Thyroid gland (tissue), 4 donors: Measurements from ENCODE around the gene CLUH. TPM values are rescaled to one million over a fixed set of nuclear protein-coding genes. Genes with fewer than 3 reads are reported as not detected.

Experiments
- DNase-seq, 2 donors: peaks; one replicate each; pipeline ENCODE4 v3.0.0-alpha.2; 2019
- H3K27ac ChIP-seq, 3 donors: fragments of 200-600 bp; sonication (generic); 1 replicate in 2 of 3; 2 replicates in 1 of 3; pipeline ENCODE4 v1.5.1; 2016 to 2019; ENCODE audit warnings: mild to moderate bottlenecking in 1 of 3, moderate library complexity in 1 of 3
- H3K27me3 ChIP-seq: fragments of 200-600 bp; sonication (generic); one replicate; pipeline ENCODE4 v1.5.1; 2019
- H3K36me3 ChIP-seq, 2 donors: fragments of 200-600 bp; sonication (generic); one replicate each; pipeline ENCODE4 v1.5.1; 2016 to 2019
- H3K4me1 ChIP-seq, 2 donors: fragments of 200-600 bp; sonication (generic); one replicate each; pipeline ENCODE4 v1.5.1; 2017 to 2019
- H3K4me3 ChIP-seq, 3 donors: fragments of 200-600 bp; sonication (generic); replicated peaks in 1 of 3; 1 replicate in 2 of 3; 2 replicates in 1 of 3; pipeline ENCODE4 v1.5.1; 2016; ENCODE audit warnings: mild to moderate bottlenecking in 1 of 3
- H3K9me3 ChIP-seq: fragments of 200-600 bp; sonication (generic); one replicate; pipeline ENCODE4 v1.5.1; 2017
- POLR2A ChIP-seq, 2 donors: fragments of 450-650 bp; IDR thresholded peaks; one replicate each; pipeline ENCODE4 v1.6.1; 2017; ENCODE audit warnings: antibody characterized with exemption in 2 of 2, mild to moderate bottlenecking in 2 of 2, moderate library complexity in 1 of 2
- WGBS, 2 donors: methylation state at CpG; one replicate each; pipeline ENCODE4 v1.1.5; 2017; 5-methylcytosine and 5-hydroxymethylcytosine counted together
- intact Hi-C: fragments of 100-400 bp; cut with DNase I; formaldehyde crosslinking; loops from one replicate; pipeline ENCODE4 v1.15.1; 2023
- microRNA counts, 2 donors: library from miRNA; unstranded; fragments of <30 nt; microRNA quantifications; one replicate each; lab custom pipeline; 2016 to 2017
- microRNA-seq: library from miRNA; unstranded; fragments of <30 nt; microRNA quantifications from one replicate; pipeline ENCODE4, GENCODE V29; 2016
- small RNA-seq: library from RNA; depleted of rRNA; stranded (forward); fragments of <200 nt; gene quantifications from one replicate; pipeline ENCODE3, GENCODE V24; 2016
- total RNA-seq, 4 donors: library from RNA; depleted of rRNA; stranded (reverse); fragments of >200 nt; gene quantifications; one replicate each; pipeline ENCODE4 v1.2.3, GENCODE V29; 2016
- TF ChIP-seq, protein P1 (sequence below), 6 experiments: fragments of 200-600 bp in 3 of 6; fragments of 450-650 bp in 3 of 6; sonication (generic) in 3 of 6; IDR thresholded peaks; one replicate each; pipeline ENCODE4 v1.5.1; 2016 to 2019; ENCODE audit warnings: antibody characterized with exemption in 6 of 6, mild to moderate bottlenecking in 2 of 6, inconsistent platforms in 1 of 6, moderate library complexity in 1 of 6

The CLUH gene
- total RNA-seq, 4 donors from 2014 or later = 45.7 to 99.2 (median 78.6) TPM

- no peak for DNase-seq
- no peak for TF ChIP-seq POLR2A (IDR thresholded peaks at IDR 0.05)
- TF ChIP-seq, protein P1, sequence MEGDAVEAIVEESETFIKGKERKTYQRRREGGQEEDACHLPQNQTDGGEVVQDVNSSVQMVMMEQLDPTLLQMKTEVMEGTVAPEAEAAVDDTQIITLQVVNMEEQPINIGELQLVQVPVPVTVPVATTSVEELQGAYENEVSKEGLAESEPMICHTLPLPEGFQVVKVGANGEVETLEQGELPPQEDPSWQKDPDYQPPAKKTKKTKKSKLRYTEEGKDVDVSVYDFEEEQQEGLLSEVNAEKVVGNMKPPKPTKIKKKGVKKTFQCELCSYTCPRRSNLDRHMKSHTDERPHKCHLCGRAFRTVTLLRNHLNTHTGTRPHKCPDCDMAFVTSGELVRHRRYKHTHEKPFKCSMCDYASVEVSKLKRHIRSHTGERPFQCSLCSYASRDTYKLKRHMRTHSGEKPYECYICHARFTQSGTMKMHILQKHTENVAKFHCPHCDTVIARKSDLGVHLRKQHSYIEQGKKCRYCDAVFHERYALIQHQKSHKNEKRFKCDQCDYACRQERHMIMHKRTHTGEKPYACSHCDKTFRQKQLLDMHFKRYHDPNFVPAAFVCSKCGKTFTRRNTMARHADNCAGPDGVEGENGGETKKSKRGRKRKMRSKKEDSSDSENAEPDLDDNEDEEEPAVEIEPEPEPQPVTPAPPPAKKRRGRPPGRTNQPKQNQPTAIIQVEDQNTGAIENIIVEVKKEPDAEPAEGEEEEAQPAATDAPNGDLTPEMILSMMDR (IDR thresholded peaks at IDR 0.05) = no peak
- H3K27me3 ChIP-seq = no peaks in the 10 kb centered on the region
- WGBS, 2 donors = 97% methylated on average over 11 of the region's 11 CpGs
- no peaks in the 10 kb centered on the region for H3K36me3 ChIP-seq
- intact Hi-C loops = no loop called here
- H3K9me3 ChIP-seq = no peaks in the 10 kb centered on the region
- no peaks in the 10 kb centered on the region for H3K4me1 ChIP-seq
- no peak overlapping the region for H3K27ac ChIP-seq
- no peak overlapping the region for H3K4me3 ChIP-seq
These were observed 62.4 kb downstream of the CLUH start for GRCh38 chr17:2649191-2649590.

DNA sequence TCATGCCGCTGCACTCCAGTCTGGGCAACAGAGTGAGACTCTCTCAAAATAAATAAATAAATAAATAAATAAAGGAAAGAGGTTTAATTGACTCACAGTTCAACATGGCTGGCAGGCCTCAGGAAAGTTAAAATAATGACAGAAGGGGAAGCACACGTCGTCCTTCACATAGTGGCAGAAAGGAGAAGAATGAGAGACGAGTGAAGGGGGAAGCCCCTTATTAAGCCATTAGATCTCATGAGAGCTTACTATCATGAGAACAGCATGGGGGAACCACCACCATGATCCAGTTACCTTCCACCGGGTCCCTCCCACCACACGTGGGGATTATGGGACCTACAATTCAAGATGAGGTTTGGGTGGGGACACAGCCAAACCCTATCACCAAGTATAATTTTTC, 63.6 kb downstream of the CLUH start:
- H3K4me3 ChIP-seq = no peak overlapping the region
- no peak overlapping the region for H3K27ac ChIP-seq
- no peaks in the 10 kb centered on the region for H3K27me3 ChIP-seq
- H3K36me3 ChIP-seq = no peaks in the 10 kb centered on the region
- WGBS, 2 donors = 95 to 96% methylated on average over 6 of the region's 6 CpGs
- H3K4me1 ChIP-seq = no peaks in the 10 kb centered on the region
- no peak for DNase-seq
- no peaks in the 10 kb centered on the region for H3K9me3 ChIP-seq
- intact Hi-C loops = no loop called here
- TF ChIP-seq, protein P1 (IDR thresholded peaks at IDR 0.05) = no peak
- no peak for TF ChIP-seq POLR2A (IDR thresholded peaks at IDR 0.05)

DNA sequence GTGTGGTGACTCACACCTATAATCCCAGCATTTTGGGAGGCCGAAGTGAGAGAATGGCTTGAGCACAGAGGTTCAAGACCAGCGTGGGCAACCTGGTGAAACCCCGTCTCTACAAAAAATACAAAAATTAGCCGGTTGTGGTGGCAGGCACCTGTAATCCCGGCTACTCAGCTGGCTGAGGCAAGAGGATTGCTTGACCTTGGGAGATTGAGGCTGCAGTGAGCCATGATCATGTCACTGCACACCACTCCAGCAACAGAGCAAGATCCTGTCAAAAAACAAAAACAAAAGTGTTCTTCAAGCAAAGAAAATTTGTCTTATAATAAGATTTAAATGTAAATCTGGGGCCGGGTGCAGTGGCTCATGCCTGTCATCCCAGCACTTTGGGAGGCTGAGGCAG, 66.6 kb downstream of the CLUH start:
- intact Hi-C loops = no loop called here
- peaks cover 0 to 4% of the 10 kb centered on the region in 2 donors for H3K36me3 ChIP-seq
- H3K4me1 ChIP-seq = no peaks in the 10 kb centered on the region
- no peaks in the 10 kb centered on the region for H3K9me3 ChIP-seq
- no peak overlapping the region for H3K27ac ChIP-seq
- WGBS, 2 donors = 80 to 90% methylated on average over 6 of the region's 6 CpGs
- H3K27me3 ChIP-seq = no peaks in the 10 kb centered on the region
- H3K4me3 ChIP-seq = no peak overlapping the region
- DNase-seq = no peak
- no peak for TF ChIP-seq POLR2A (IDR thresholded peaks at IDR 0.05)
- TF ChIP-seq, protein P1 (IDR thresholded peaks at IDR 0.05) = no peak

MicroRNA genes within 50 kb of the gene (microRNA counts, 767-probe panel; counts per million panel counts)
- microRNA hsa-miR-1253 (lab: Ali Mortazavi, UCI) = 0 to 3,356 counts per million in 2 donors

Small RNAs within 50 kb of the gene (microRNA-seq; reads per million reads assigned to microRNA genes)
- not detected for gene MIR1253
- not detected for gene MIR6776

Small RNAs within 50 kb of the gene (small RNA-seq; reads per million reads assigned to genes)
- gene MIR1253 = not detected
- gene MIR6776 = not detected
- not detected for gene RN7SL608P
- not detected for gene hsa-mir-1253

Other genes with a start within 250 kb of the CLUH start
- 10 to 100 TPM; 30.4 to 48.9 (median 44.7) TPM for gene METTL16, start 199.9 kb downstream of the CLUH start, total RNA-seq
- gene PAFAH1B1, start 118.1 kb downstream of the CLUH start, total RNA-seq = 100 to 1,000 TPM; 102 to 184 (median 109) TPM
- under 1 TPM in 1 of 4 donors, not detected in 3; 0.25 TPM for gene CCDC92B, start 37.9 kb upstream of the CLUH start, total RNA-seq
- 1 to 10 TPM; 5.9 to 8.4 (median 6.8) TPM for gene RAP1GAP2, start 84.7 kb upstream of the CLUH start, total RNA-seq